Endothelial cell of umbilical vein (primary cell): Measurements from ENCODE around the gene ERP29. TPM values are rescaled to one million over a fixed set of nuclear protein-coding genes. Genes with fewer than 3 reads are reported as not detected.

ENCODE experiments used
- BruUV-seq: library from RNA; stranded (reverse); fragments of 400-500 nt; replicated peaks from 2 replicates; lab custom pipeline; 2021; lab: Mats Ljungman, UMichigan
- CTCF ChIA-PET: fragments of 300-600, 350-600 bp; sonication (Branson Sonifier 250); formaldehyde crosslinking; loops from one replicate; lab custom pipeline; 2021; ENCODE audit warnings: antibody characterized with exemption, inconsistent platforms; lab: Charles Lee
- POLR2A ChIA-PET: fragments of 300-600, 350-600 bp; sonication (Branson Sonifier 250); formaldehyde crosslinking; loops from one replicate; lab custom pipeline; 2021; ENCODE audit warnings: antibody characterized with exemption, inconsistent platforms; lab: Charles Lee
- DNase-seq: peaks from one replicate; pipeline ENCODE4 v3.0.0-alpha.2; 2011; ENCODE audit warnings: low read depth, low spot score
- FAIRE-seq: peaks from 2 replicates; lab custom pipeline; 2011; peaks lifted over from hg19 to GRCh38; lab: Jason Lieb, UNC
- H2AFZ ChIP-seq: 2 replicates; pipeline ENCODE4 v1.6.0; 2012; ENCODE audit warnings: low read depth, low read length, control low read depth, inconsistent platforms
- H3K27ac ChIP-seq: 2 replicates; pipeline ENCODE4 v1.5.1; 2011; ENCODE audit warnings: low read depth, mild to moderate bottlenecking, control low read depth, low read length, moderate library complexity; ENCODE audit not compliant: insufficient read depth
- H3K27me3 ChIP-seq, 2 experiments: 2 replicates each; pipeline versions ENCODE4 v1.6.0 to v1.6.1; 2011; ENCODE audit warnings: low read length in 2 of 2, mixed read lengths in 1 of 2; ENCODE audit not compliant: control insufficient read depth in 2 of 2, insufficient read depth in 2 of 2
- H3K36me3 ChIP-seq, 2 experiments: 2 replicates in 1 of 2; 3 replicates in 1 of 2; pipeline ENCODE4 v1.5.1; 2011; ENCODE audit warnings: low read length in 2 of 2, mild to moderate bottlenecking in 1 of 2, moderate library complexity in 1 of 2; ENCODE audit not compliant: control insufficient read depth in 2 of 2, insufficient read depth in 2 of 2; ENCODE audit errors: extremely low read depth in 1 of 2
- H3K4me1 ChIP-seq: 3 replicates; pipeline ENCODE4 v1.5.1; 2011; ENCODE audit warnings: mild to moderate bottlenecking, low read length; ENCODE audit not compliant: control insufficient read depth, insufficient read depth; ENCODE audit errors: extremely low read depth
- H3K4me2 ChIP-seq: 2 replicates; pipeline ENCODE4 v1.6.1; 2011; ENCODE audit warnings: low read length, control low read depth, mixed read lengths; ENCODE audit not compliant: insufficient read depth
- H3K4me3 ChIP-seq, 3 experiments: fragments of 200-600 bp in 1 of 3; sonication (generic), shearing (Covaris generic) in 1 of 3; replicated peaks in 1 of 3; 2 replicates each; pipeline ENCODE4 v1.5.1; 2011 to 2016; ENCODE audit warnings: control low read depth in 3 of 3, low read length in 3 of 3, mild to moderate bottlenecking in 2 of 3, inconsistent platforms in 1 of 3, low read depth in 1 of 3, moderate library complexity in 1 of 3; ENCODE audit not compliant: insufficient read depth in 1 of 3
- H3K79me2 ChIP-seq: 2 replicates; pipeline ENCODE4 v1.6.0; 2012; ENCODE audit warnings: low read length, inconsistent platforms; ENCODE audit not compliant: control insufficient read depth, insufficient read depth
- H3K9ac ChIP-seq: replicated peaks from 2 replicates; pipeline ENCODE3; 2011; ENCODE audit warnings: low read length, control low read depth; ENCODE audit not compliant: insufficient read depth; ENCODE audit errors: extremely low read depth
- H3K9me1 ChIP-seq: replicated peaks from 3 replicates; pipeline ENCODE4 v1.6.0; 2011; ENCODE audit warnings: mild to moderate bottlenecking, low read length; ENCODE audit not compliant: control insufficient read depth, insufficient read depth; ENCODE audit errors: extremely low read depth
- H3K9me3 ChIP-seq: replicated peaks from 2 replicates; pipeline ENCODE4 v1.5.1; 2012; ENCODE audit warnings: low read length, inconsistent platforms; ENCODE audit not compliant: control insufficient read depth, insufficient read depth
- H4K20me1 ChIP-seq: replicated peaks from 2 replicates; pipeline ENCODE3; 2011; ENCODE audit warnings: mild to moderate bottlenecking, low read length; ENCODE audit not compliant: control insufficient read depth, insufficient read depth; ENCODE audit errors: extremely low read depth
- CTCF ChIP-seq, 2 donors: IDR thresholded peaks; 1 replicate in 1 of 2; 2 replicates in 1 of 2; pipeline ENCODE4 v1.5.1; 2011; ENCODE audit warnings: low read length in 2 of 2, mild to moderate bottlenecking in 2 of 2, moderate library complexity in 2 of 2, control low read depth in 1 of 2, inconsistent platforms in 1 of 2, low read depth in 1 of 2; ENCODE audit not compliant: insufficient read depth in 1 of 2; ENCODE audit errors: extremely low read depth in 1 of 2
- EZH2 ChIP-seq: IDR thresholded peaks from 2 replicates; pipeline ENCODE4 v1.6.1; 2012; ENCODE audit warnings: borderline replicate concordance, low read depth, mild to moderate bottlenecking, moderate library complexity, low read length, inconsistent platforms; ENCODE audit not compliant: severe bottlenecking
- FOS ChIP-seq: IDR thresholded peaks from 2 replicates; pipeline ENCODE4 v1.6.1; 2011; ENCODE audit warnings: mild to moderate bottlenecking, low read length, moderate library complexity, borderline replicate concordance; ENCODE audit not compliant: insufficient read depth
- GATA2 ChIP-seq: IDR thresholded peaks from 2 replicates; pipeline ENCODE4 v1.7.0; 2011; ENCODE audit warnings: low read depth, mild to moderate bottlenecking, moderate library complexity, mixed read lengths, low read length; ENCODE audit not compliant: insufficient read length, insufficient read depth
- JUN ChIP-seq: IDR thresholded peaks from 2 replicates; pipeline ENCODE4 v1.6.1; 2011; ENCODE audit warnings: borderline replicate concordance, low read depth; ENCODE audit not compliant: insufficient read length, insufficient read depth
- MAX ChIP-seq: IDR thresholded peaks from 2 replicates; pipeline ENCODE4 v1.6.1; 2011; ENCODE audit not compliant: insufficient read depth, insufficient read length
- MYC ChIP-seq: IDR thresholded peaks from one replicate; pipeline ENCODE4 v1.6.1; 2011; ENCODE audit warnings: mild to moderate bottlenecking, low read depth, low read length
- POLR2A ChIP-seq: IDR thresholded peaks from 2 replicates; pipeline ENCODE4 v1.6.1; 2012; ENCODE audit warnings: low read depth, mild to moderate bottlenecking, control low read depth, low read length
- POLR2AphosphoS5 ChIP-seq: IDR thresholded peaks from 2 replicates; pipeline ENCODE4 v1.6.1; 2012; ENCODE audit warnings: low read depth, mild to moderate bottlenecking, control low read depth, low read length, moderate library complexity; ENCODE audit not compliant: insufficient read depth
- dilution Hi-C: fragments of 300-500 bp; cut with MboI; formaldehyde crosslinking; loops from one replicate; pipeline ENCODE4 v1.15.0; 2019; ENCODE audit warnings: low sequenced_read_pairs; ENCODE audit not compliant: extremely low pct_ligation_motif_present
- intact Hi-C: fragments of 100-400 bp; cut with micrococcal nuclease; formaldehyde crosslinking; loops from one replicate; pipeline ENCODE4 v1.10.0; 2022
- polyA plus RNA-seq, 4 experiments: library from polyadenylated mRNA; depleted of rRNA in 3 of 4; stranded (reverse) in 3 of 4; unstranded in 1 of 4; fragments of >200 nt; gene quantifications; 2 replicates each; pipeline versions ENCODE4 v1.2.1 to v1.2.3, GENCODE V29; 2011 to 2012; ENCODE audit warnings: missing spikeins in 1 of 4
- total RNA-seq: library from RNA; stranded (reverse); gene quantifications from 2 replicates; pipeline ENCODE4 v1.2.3, GENCODE V29; 2021

ERP29 gene
- total and polyA plus RNA-seq, 2 donors (not counting 3 experiments of a cell fraction or from before 2014, with no cell fraction given) = 77.1 to 116 TPM

GRCh38 chr12:112005419-112006395 lies 7.5 kb upstream of the ERP29 start:
- CTCF ChIA-PET = no interaction called here
- no peaks in the 10 kb centered on the region for H3K36me3 ChIP-seq
- H2AFZ ChIP-seq = peak overlapping the region; percentile 67
- no peaks in the 10 kb centered on the region for H3K79me2 ChIP-seq
- intact Hi-C loops (no loop called here), dilution Hi-C loops (no loop called here)
- H3K9ac ChIP-seq = no peak overlapping the region
- no peak overlapping the region for H3K4me2 ChIP-seq
- FAIRE-seq (no peak), DNase-seq (no peak)
- H3K4me3 ChIP-seq = no peak overlapping the region
- peaks cover 9% of the 10 kb centered on the region for H3K4me1 ChIP-seq
- H3K9me1 ChIP-seq = no peaks in the 10 kb centered on the region
- BruUV-seq = no TSS peak
- POLR2A ChIA-PET = no interaction called here
- H3K9me3 ChIP-seq = no peaks in the 10 kb centered on the region
- H3K27ac ChIP-seq = no peak overlapping the region
- no peaks in the 10 kb centered on the region for H4K20me1 ChIP-seq
- TF ChIP-seq JUN (no peak), GATA2 (no peak), POLR2A (no peak), MAX (no peak), MYC (no peak), FOS (no peak), CTCF (IDR thresholded peaks at IDR 0.05; ENCODE audit: extremely low read depth in 1 of 2, insufficient read depth in 1 of 2, low read depth in 1 of 2, low read length in 2 of 2) (no peak), EZH2 (no peak), POLR2AphosphoS5 (no peak)
- no peaks in the 10 kb centered on the region for H3K27me3 ChIP-seq
